Activated CD4-positive, alpha-beta memory T cell treated with anti-CD3 and anti-CD28 coated beads, Interleukin-2, amount 10 ng/mL, durations not matched to agents 7 days and 5 days (primary cell): ENCODE results near the gene LRRC71. TPM values are rescaled to one million over a fixed set of nuclear protein-coding genes. Genes with fewer than 3 reads are reported as not detected.
A peak's percentile ranks its signal among the peaks of the same experiment; 100 is the strongest.

Experiments
- CTCF ChIA-PET: fragments of 350-600 bp; sonication (Branson Sonifier 250); formaldehyde crosslinking; loops from one replicate; lab custom pipeline; 2021; ENCODE audit warnings: antibody characterized with exemption, inconsistent platforms; lab: Charles Lee
- POLR2A ChIA-PET: fragments of 350-600 bp; sonication (Branson Sonifier 250); formaldehyde crosslinking; loops from one replicate; lab custom pipeline; 2021; ENCODE audit warnings: antibody characterized with exemption; lab: Charles Lee
- DNase-seq: peaks from one replicate; pipeline ENCODE4 v3.0.0-alpha.2; 2020
- H3K27ac Mint-ChIP-seq: one replicate; pipeline ENCODE4 v1.8.0; 2021; ENCODE audit warnings: mild to moderate bottlenecking, mixed read lengths
- H3K27me3 Mint-ChIP-seq: one replicate; pipeline ENCODE4 v1.8.0; 2021; ENCODE audit warnings: mixed read lengths
- H3K36me3 Mint-ChIP-seq: one replicate; pipeline ENCODE4 v1.8.0; 2021; ENCODE audit warnings: low read depth, mixed read lengths
- H3K4me1 Mint-ChIP-seq: one replicate; pipeline ENCODE4 v1.8.0; 2021; ENCODE audit warnings: mixed read lengths
- H3K4me3 Mint-ChIP-seq: one replicate; pipeline ENCODE4 v1.8.0; 2021; ENCODE audit warnings: mild to moderate bottlenecking, mixed read lengths
- H3K9me3 Mint-ChIP-seq: one replicate; pipeline ENCODE4 v1.8.0; 2021; ENCODE audit warnings: mixed read lengths
- total RNA-seq, 2 experiments: library from RNA; stranded (reverse); gene quantifications; one replicate each; pipeline ENCODE4 v1.2.3, GENCODE V29; 2021

Gene LRRC71
- total RNA-seq, 2 experiments from 2014 or later: not detected

DNA sequence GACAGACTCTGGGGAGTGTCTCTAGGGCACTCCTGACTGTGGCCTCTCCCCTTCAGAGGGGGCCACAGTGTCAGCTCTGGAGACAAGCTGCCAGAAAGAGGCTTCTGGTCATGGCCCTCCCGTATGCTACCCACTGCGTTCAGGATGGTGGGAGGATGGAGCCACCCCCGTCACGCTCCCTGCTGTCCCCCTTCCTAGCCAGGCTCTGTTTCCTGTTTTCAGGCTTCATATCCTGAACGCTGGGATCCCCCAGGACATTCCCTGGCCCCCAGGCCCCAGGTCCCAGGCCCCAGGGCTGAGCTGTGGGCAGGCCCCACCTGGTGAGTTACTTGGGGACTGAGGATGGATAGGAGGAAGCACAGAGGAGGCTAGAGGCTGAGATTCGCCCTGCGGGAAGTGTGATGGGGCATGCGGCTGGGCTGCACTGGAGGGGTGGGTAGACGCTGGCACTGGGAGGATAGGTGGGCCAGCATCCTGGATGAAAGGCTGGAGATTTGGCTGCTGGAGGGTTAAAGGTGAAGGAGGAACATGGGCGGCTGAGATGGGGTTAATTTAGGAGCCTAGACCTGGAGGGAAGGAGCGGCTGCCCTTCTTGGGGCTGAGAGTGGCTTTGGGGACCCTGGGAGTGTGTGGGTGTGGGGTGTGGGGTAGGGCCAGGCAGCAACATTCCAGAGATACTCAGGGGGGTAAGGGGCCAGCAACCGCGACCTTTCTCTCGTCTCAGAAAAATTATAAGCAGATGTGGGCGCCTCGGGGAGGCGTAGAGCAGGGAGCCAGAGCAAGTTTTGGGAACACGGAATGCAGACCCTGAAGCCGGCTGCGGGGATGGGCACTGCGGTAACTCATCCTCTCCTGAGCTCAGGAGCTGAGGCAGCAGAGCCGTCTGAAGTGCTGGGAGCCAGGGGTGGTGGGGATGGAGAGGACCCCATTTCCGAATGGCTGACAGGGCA lies 18.2 kb upstream of the LRRC71 start:
- Mint-ChIP-seq H3K27me3 (peaks cover 31% of the 10 kb centered on the region), H3K9me3 (no peaks in the 10 kb centered on the region), H3K27ac (no peak overlapping the region), H3K4me1 (peaks cover 13% of the 10 kb centered on the region), H3K36me3 (no peaks in the 10 kb centered on the region), H3K4me3 (no peak overlapping the region)
- ChIA-PET POLR2A (interaction anchor here (1.2 kb wide), 1 partner anchor 25 kb away, joined by 4 read pairs; no protein-coding TSS in a partner anchor), CTCF (interaction anchor here (1.1 kb wide), 1 partner anchor 60 kb away, joined by 3 read pairs; no protein-coding TSS in a partner anchor)
- DNase-seq: no peak

DNA sequence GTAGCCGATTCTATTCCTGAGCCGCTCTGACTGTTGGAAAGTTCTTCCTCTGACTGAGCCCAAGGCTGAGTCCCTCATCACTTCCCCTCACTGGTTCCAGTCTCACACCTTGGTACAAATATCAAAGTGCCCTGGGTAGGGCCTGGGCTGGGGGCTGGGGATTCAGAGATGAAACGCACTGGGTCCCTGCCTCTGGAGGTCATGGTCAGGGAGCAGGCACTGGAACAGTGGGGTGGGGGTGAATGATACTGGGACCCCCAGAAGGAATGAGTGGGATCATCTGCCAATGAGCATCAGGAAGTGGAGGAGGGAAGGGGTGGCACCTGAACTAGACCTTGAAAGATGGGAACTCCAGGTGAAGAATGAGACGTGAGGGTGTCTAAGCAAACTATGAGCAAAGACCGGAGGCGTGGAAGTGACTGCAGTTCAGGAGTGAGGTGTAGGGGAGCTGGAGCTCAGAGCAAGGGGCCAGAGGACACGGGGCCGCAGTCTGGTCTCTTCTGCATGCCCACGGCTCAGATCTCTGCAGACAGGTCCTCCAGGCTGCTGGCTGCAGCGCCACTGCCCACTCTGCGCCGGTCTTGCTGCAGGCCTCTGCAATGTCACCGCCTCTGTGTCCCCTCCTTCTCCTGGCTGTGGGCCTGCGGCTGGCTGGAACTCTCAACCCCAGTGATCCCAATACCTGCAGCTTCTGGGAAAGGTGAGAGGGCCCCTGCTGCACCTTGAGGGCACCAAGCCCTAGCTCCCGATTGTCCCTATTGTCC lies 16.9 kb upstream of the LRRC71 start:
- H3K36me3 Mint-ChIP-seq: no peaks in the 10 kb centered on the region
- ChIA-PET POLR2A (no interaction called here), CTCF (no interaction called here)
- no peak for DNase-seq
- H3K4me3 Mint-ChIP-seq: no peak overlapping the region
- H3K9me3 Mint-ChIP-seq: no peaks in the 10 kb centered on the region
- H3K4me1 Mint-ChIP-seq: peaks cover 2% of the 10 kb centered on the region
- peaks cover 22% of the 10 kb centered on the region for H3K27me3 Mint-ChIP-seq
- no peak overlapping the region for H3K27ac Mint-ChIP-seq

DNA sequence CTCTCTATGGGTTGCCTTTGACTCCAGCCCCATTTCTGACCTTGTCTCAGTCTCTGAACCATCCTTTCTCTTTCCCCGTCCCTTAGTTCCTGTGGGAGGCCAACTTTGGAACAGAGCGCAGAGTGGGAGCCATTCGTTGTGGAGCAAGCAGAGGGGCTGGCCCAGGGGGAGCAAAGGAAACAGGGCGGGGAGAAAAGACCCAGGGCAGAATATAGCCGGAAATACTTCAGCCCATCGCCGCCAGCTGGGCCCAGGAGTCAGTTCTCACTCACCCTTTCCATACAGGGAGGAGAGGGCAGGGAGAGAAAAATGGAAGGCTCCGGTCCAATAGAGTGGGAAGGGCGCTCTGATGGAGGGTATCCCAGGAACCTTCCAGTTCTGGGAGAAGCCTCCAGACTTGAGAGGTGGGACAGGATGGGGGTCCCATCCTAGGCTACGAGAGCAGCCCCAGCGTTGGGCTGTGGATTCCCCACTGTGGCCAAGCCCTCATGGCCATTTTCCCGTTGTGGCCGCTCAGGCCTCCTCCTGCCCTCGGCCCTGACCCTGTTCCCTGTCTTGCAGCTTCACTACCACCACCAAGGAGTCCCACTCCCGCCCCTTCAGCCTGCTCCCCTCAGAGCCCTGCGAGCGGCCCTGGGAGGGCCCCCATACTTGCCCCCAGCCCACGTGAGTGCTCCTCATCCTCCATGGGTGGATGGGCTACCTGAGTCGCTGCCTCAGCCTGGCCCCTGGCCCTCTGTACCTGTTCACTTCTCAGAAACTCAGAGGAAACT lies 16.1 kb upstream of the LRRC71 start:
- no peak for DNase-seq
- CTCF ChIA-PET: no interaction called here
- Mint-ChIP-seq H3K9me3 (no peaks in the 10 kb centered on the region), H3K36me3 (no peaks in the 10 kb centered on the region), H3K4me3 (no peak overlapping the region), H3K27ac (no peak overlapping the region), H3K27me3 (peaks cover 16% of the 10 kb centered on the region), H3K4me1 (no peaks in the 10 kb centered on the region)
- POLR2A ChIA-PET: no interaction called here

DNA sequence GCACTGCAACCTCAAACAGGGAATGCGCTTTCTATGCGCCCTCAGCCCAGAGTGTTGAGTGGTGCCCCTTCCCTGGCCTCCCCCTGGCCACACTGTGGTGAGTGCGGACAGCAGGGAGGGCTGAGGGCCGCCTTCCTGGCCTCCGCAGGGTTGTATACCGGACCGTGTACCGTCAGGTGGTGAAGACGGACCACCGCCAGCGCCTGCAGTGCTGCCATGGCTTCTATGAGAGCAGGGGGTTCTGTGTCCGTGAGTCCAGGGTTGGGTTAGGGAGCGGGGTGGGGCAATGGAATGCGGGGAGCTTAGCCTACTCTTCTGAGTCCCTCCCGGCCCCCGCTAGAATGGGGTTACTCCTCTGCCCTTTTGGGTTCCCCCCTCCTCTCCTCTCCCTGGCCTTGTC lies 15.3 kb upstream of the LRRC71 start:
- ChIA-PET CTCF (no interaction called here), POLR2A (no interaction called here)
- no peak overlapping the region for H3K27ac Mint-ChIP-seq
- H3K9me3 Mint-ChIP-seq: no peaks in the 10 kb centered on the region
- peaks cover 16% of the 10 kb centered on the region for H3K27me3 Mint-ChIP-seq
- no peaks in the 10 kb centered on the region for H3K4me1 Mint-ChIP-seq
- H3K36me3 Mint-ChIP-seq: no peaks in the 10 kb centered on the region
- no peak for DNase-seq
- H3K4me3 Mint-ChIP-seq: no peak overlapping the region

DNA sequence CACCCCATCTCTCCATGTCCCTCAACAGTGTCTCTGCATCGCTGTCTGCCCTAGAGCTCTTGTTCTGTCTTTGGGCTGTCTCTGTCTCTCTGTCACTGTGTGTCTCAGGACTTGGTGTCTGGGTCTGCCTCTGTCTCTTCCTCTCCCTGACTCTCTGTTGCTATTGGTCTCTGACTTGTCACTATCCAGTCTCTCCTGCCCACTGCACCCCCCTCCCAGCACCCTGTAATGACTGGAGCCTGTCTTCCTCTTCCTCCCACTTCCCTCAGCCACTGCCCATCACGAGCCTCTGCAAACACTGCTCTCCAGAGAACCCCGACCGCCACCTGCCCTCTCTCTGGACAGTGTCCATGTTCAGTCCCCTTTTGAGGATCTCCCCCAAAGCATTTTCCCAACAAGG lies 14.8 kb upstream of the LRRC71 start:
- no peaks in the 10 kb centered on the region for H3K9me3 Mint-ChIP-seq
- POLR2A ChIA-PET: no interaction called here
- H3K27me3 Mint-ChIP-seq: peaks cover 16% of the 10 kb centered on the region
- H3K4me3 Mint-ChIP-seq: no peak overlapping the region
- no peaks in the 10 kb centered on the region for H3K36me3 Mint-ChIP-seq
- no peaks in the 10 kb centered on the region for H3K4me1 Mint-ChIP-seq
- CTCF ChIA-PET: no interaction called here
- no peak overlapping the region for H3K27ac Mint-ChIP-seq
- no peak for DNase-seq

DNA sequence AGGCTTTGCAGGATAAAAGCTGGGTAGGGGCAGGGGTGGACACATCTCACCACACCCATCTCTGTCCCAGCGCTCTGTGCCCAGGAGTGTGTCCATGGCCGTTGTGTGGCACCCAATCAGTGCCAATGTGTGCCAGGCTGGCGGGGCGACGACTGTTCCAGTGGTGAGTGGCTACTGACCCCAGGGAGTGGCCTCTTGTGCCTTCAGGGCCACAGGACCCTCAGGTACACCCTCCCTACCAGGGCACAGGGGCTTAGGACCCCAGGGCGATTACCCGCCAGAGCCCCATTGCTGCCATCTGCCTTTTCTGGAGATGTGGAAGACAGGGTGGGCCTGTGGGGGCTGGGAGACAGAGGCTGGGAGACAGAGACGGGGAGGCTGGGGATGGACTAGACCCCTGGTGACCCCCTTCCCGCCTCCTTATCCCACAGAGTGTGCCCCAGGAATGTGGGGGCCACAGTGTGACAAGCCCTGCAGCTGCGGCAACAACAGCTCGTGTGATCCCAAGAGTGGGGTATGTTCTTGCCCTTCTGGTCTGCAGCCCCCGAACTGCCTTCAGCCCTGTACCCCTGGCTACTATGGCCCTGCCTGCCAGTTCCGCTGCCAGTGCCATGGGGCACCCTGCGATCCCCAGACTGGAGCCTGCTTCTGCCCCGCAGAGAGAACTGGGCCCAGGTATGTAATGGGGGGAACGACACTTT lies 14.1 kb upstream of the LRRC71 start:
- no peak for DNase-seq

DNA sequence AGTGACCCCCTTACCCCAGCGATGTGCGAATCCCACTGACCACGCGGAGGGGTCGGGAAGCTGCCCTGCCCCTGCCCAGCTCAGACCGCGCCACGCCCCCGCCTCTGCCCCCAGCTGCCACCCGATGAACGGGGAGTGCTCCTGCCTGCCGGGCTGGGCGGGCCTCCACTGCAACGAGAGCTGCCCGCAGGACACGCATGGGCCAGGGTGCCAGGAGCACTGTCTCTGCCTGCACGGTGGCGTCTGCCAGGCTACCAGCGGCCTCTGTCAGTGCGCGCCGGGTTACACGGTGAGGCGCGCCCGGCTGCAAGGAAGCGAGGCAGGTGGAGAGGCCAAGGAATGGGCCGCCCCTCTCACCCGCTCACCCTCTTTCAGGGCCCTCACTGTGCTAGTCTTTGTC lies 11.9 kb upstream of the LRRC71 start:
- ChIA-PET CTCF (no interaction called here), POLR2A (no interaction called here)
- no peaks in the 10 kb centered on the region for H3K9me3 Mint-ChIP-seq
- DNase-seq: no peak
- no peak overlapping the region for H3K27ac Mint-ChIP-seq
- H3K4me1 Mint-ChIP-seq: no peaks in the 10 kb centered on the region
- H3K27me3 Mint-ChIP-seq: peaks cover 13% of the 10 kb centered on the region
- no peaks in the 10 kb centered on the region for H3K36me3 Mint-ChIP-seq
- H3K4me3 Mint-ChIP-seq: no peak overlapping the region

More for the DNA sequence above, 14.1 kb upstream of the LRRC71 start:
- H3K4me3 Mint-ChIP-seq: no peak overlapping the region
- H3K27me3 Mint-ChIP-seq: peaks cover 12% of the 10 kb centered on the region
- no peaks in the 10 kb centered on the region for H3K36me3 Mint-ChIP-seq
- CTCF ChIA-PET: no interaction called here
- H3K4me1 Mint-ChIP-seq: no peaks in the 10 kb centered on the region
- no peaks in the 10 kb centered on the region for H3K9me3 Mint-ChIP-seq
- POLR2A ChIA-PET: no interaction called here
- no peak overlapping the region for H3K27ac Mint-ChIP-seq

DNA sequence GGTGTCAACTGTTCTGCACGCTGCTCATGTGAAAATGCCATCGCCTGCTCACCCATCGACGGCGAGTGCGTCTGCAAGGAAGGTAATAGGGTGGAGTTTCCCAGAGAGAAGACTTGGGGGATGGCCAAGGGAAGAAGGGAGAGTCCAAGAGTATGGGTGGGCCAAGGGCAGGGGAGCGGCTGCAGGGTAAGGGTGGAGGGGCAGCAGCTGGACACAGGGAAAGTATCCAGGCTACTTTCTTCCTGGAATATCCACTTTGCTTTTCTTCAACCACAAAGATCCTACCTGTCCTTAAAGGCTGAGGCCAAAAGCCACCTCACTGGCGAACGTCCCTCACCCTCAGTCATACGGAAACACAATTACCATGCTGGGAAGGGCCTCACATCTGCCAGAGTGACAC lies 11.5 kb upstream of the LRRC71 start:
- Mint-ChIP-seq H3K27me3 (peaks cover 12% of the 10 kb centered on the region), H3K4me1 (no peaks in the 10 kb centered on the region), H3K9me3 (no peaks in the 10 kb centered on the region), H3K36me3 (no peaks in the 10 kb centered on the region), H3K27ac (no peak overlapping the region), H3K4me3 (no peak overlapping the region)
- POLR2A ChIA-PET: no interaction called here
- DNase-seq: no peak
- CTCF ChIA-PET: interaction anchor here (1.0 kb wide), 1 partner anchor 19 kb away, joined by 3 read pairs; no protein-coding TSS in a partner anchor

DNA sequence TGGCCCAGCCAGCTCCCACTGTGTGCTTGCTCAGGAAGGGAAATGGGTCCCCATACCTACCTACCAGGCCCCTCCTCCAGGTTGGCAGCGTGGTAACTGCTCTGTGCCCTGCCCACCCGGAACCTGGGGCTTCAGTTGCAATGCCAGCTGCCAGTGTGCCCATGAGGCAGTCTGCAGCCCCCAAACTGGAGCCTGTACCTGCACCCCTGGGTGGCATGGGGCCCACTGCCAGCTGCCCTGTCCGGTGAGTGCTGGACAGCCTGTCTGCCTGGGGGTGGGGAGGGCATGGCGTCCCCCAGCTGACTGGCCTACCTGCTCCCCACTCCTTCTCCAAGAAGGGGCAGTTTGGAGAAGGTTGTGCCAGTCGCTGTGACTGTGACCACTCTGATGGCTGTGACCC lies 10.8 kb upstream of the LRRC71 start:
- POLR2A ChIA-PET: no interaction called here

DNA sequence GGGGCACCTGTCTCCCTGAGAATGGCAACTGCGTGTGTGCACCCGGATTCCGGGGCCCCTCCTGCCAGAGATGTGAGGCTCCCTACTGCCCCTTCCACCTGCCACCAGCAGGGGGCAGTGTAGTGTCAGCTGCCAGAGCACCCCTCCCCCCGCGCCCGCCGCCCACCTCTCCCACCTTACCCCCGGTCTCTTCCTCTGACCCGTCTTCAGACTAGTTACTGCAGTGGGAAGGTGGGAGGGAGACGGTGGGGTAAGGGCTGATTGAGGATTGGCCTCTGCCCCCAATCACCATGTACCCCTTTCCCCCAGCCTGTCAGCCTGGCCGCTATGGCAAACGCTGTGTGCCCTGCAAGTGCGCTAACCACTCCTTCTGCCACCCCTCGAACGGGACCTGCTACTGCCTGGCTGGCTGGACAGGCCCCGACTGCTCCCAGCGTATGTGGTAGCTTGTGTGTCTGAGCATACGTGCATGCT lies 10.1 kb upstream of the LRRC71 start:
- DNase-seq: peak; percentile 66
- H3K9me3 Mint-ChIP-seq: no peaks in the 10 kb centered on the region
- ChIA-PET CTCF (interaction anchor here (0.8 to 2.0 kb wide), 9 partner anchors 11 to 184 kb away, joined by 3 to 8 read pairs (median 4); no protein-coding TSS in a partner anchor), POLR2A (no interaction called here)
- H3K36me3 Mint-ChIP-seq: no peaks in the 10 kb centered on the region
- H3K4me1 Mint-ChIP-seq: no peaks in the 10 kb centered on the region
- peaks cover 10% of the 10 kb centered on the region for H3K27me3 Mint-ChIP-seq
- no peak overlapping the region for H3K4me3 Mint-ChIP-seq
- H3K27ac Mint-ChIP-seq: no peak overlapping the region

More for the DNA sequence above, 10.8 kb upstream of the LRRC71 start:
- Mint-ChIP-seq H3K36me3 (no peaks in the 10 kb centered on the region), H3K9me3 (no peaks in the 10 kb centered on the region), H3K27me3 (peaks cover 10% of the 10 kb centered on the region), H3K4me3 (no peak overlapping the region), H3K27ac (no peak overlapping the region), H3K4me1 (no peaks in the 10 kb centered on the region)
- DNase-seq: no peak
- CTCF ChIA-PET: interaction anchor here (0.7 to 2.0 kb wide), 4 partner anchors 13 to 60 kb away, joined by 3 to 8 read pairs (median 4); no protein-coding TSS in a partner anchor

DNA sequence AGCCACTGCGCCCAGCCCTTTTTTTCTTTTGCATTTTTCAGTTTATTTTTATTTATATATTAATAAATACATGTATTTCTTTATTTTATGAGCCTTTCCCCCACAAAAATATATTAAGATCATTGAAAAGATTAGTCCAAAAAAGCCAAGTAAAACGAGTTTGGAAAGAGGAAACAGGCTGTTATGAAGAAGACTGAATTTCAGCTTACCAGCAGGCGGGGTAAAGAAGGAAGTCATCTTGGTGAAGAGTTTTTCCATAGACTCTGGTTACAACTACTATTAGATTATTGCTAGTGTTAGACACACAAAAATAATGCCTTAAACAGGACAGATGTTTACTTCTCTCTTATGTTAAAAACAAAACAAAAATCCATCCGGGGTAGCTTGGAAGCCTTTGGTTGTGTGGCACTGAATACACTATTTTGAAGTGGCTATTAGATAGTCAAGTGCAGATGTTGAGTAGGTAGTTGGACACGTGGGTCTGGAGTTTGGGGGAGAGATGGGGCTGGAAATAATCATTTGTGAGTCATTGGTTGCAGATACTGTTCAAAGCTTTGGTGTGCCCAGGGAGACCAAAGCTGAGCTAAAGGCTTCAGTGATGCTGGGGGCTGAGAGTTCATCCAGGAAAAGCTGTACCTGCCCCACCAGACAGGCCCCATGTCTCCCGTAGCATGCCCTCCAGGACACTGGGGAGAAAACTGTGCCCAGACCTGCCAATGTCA lies 8.7 kb upstream of the LRRC71 start:
- Mint-ChIP-seq H3K27me3 (peaks cover 14% of the 10 kb centered on the region), H3K4me3 (no peak overlapping the region), H3K4me1 (no peaks in the 10 kb centered on the region), H3K36me3 (no peaks in the 10 kb centered on the region), H3K27ac (no peak overlapping the region), H3K9me3 (no peaks in the 10 kb centered on the region)
- CTCF ChIA-PET: interaction anchor here (0.6 to 2.0 kb wide), 11 partner anchors 11 to 224 kb away, joined by 3 to 8 read pairs (median 4); partner anchors contain the start of gene PEAR1
- POLR2A ChIA-PET: interaction anchor here (1.3 to 1.6 kb wide), 2 partner anchors 12 to 16 kb away, joined by 3 to 4 read pairs; no protein-coding TSS in a partner anchor
- no peak for DNase-seq
